GM19455 (cell line): Measurements from ENCODE around the gene SUPT4H1.
A peak's percentile ranks its signal among the peaks of the same experiment; 100 is the strongest.

Experiments used
- ATAC-seq: cut with Tn5 transposase; IDR thresholded peaks from one replicate; pipeline ENCODE4 v1.9.1; 2021; ENCODE audit not compliant: unreplicated experiment

Gene SUPT4H1

DNA sequence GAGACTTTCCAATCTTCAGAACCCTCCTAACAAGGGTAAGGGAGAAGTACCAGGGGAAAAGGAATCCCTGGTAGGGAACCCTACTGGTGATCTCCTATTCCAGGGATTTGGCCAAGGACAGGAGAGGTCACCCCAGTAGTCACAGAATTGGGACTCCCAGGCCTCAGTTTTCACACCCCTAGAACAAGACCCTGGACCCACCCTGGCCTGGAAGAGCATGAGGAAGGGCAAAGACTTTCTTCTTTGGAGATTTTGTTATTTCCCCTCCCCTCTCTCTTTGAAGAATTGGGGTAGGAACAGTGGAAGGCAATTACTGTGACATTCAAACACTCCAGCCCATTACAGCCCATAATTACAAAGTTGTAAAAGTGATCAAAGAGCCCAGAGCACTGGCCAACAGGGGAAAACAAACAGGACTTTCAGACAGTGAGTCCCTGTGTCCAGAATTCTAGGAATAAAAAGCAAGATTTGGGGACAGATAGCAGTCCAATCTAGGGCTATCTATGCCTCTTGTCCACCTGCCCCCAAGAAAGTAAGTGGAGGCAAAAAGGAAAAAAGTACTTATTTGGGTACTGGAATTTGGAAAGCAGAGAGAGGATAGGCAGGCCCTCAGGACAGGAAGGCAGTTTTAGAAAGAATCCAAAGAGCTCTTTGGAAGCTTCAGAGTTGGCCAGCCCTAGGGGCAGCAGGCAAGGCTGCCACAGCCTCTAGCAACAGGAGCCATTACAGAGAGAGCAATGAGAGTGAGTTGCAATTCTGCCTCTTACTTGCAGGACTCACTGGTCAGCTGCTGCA lies 13.4 kb upstream of the SUPT4H1 start:
- no peak for ATAC-seq

DNA sequence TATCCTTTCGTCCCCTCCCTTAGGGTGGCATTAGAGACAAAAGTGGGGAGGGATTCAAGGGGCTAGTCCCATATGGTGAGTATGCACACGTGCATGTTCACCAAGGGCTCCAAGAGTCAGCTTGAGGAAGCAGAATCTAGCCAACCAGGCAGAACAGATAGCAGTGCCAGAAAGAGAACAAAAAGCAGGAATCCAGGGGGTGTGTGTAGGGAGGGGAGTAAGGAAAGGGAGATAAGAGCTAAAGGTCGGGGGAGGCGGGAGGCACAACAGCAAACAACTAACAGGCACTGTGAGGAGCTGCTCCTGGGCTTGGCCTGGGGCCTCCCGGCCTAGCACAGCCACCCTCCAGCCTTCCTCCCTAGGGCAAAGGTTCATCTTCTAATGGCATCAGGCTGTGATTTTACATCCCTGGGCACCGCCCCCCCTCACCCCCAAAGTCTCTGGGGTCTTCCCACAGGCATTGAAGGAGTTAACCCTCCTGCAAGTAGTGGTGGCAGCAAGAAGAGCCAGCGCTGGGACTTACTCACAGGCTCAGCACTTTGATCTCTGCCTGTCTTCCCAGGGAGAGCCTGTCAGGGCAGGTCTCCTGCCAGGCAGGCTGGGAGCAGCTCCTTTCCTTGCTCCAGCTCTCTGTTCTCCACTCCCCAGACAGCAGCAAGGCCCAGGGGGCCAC lies 12.4 kb upstream of the SUPT4H1 start:
- ATAC-seq: no peak

DNA sequence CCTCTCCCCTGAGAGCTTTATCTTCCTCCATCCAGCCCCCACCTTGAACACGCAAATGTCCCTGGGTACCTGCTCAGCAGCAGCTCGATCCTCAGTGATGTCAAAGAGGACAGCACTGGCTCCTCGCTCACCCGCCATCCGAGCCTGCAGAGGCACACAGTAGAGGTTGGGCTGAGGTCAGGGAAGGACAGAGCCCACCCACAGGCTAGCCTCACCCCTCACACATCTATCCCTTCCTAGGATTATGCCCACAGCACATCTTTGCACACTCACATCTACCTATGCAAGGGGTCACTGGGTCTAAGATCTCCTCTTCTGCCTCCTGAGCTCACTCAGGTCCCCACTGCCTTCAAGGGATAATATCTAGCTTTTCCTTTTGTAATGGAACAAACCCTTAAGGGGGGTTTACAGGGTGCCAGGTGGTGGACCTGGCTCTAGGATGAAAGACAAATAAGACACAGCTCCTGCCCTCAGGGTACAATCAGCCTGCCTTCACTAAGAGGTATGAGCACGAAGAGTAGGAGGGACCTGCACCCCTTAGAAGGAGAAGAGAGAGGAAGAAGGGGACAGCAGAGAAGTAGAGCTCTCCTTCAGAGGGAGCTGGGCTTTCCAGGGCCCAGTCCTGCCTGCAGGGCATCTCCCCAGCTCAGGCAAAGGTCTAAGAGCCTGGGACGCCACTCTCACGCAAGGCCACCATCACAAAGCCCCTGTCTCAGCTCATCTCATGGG lies 11.6 kb upstream of the SUPT4H1 start:
- ATAC-seq: no peak

DNA sequence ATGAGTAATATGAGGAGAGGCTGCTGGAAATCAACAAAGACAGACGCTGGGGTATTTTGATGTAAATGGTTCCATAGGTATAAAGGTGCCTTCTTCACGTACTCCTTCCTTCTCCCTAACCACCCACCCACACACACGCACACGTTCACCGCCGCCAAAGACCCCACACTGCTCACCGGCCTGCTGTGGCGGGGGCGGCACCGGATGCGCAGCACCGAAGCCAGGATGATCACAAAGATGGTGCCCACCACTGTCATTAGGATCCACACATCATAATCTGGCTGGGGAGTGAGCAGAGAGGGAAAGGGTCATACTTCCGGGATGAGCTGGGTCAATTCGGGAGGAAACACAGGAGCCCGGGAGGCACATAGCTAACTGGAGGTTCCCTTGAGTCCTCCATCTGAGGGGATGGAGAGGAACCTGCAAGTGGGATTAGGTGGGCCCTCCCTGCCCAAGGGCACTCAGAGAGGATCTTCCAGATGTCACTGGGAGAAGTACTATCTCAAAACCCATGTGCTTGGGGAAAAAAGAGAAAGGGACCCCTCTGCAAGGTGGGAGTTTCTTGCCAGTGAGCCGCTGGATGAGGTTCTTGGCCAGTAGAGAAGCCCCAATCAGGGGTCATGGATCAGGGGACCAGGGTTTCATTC lies 10.5 kb upstream of the SUPT4H1 start:
- no peak for ATAC-seq

DNA sequence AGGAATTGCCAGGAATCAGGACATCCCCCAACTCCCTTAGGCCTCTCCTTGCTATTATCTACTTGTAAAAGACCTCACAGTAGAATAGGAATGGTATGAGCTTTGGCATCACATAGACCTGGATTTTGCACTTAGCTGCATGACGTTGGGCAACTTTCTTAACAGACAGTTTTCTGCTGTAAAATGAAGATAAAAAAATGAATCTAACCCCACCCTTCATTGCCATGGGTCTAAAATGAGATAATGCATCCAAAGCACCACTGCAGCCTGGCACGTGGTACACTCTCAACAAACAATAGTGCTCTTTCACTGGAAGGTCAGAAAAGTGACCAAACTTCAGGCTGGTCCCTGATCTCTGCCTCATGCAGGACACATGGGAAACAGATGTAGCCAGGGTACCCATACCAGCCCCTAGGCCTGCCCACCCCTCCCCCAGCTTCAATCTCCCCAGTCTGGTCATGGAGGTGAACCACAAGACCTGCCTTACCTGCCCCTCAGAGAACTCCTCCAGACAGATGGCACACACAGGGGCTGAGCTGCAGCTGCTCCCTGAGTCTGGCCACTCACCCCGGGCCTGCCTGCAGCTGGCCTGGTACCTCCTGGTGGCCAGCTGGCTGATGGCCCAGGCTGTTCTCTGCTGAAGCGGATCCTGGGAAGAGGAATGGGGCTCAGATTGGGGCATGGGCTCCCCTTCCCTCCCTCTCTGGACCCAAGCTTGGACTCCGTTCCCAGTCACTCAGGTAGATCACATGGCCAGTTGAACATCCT lies 8.5 kb upstream of the SUPT4H1 start:
- no peak for ATAC-seq

DNA sequence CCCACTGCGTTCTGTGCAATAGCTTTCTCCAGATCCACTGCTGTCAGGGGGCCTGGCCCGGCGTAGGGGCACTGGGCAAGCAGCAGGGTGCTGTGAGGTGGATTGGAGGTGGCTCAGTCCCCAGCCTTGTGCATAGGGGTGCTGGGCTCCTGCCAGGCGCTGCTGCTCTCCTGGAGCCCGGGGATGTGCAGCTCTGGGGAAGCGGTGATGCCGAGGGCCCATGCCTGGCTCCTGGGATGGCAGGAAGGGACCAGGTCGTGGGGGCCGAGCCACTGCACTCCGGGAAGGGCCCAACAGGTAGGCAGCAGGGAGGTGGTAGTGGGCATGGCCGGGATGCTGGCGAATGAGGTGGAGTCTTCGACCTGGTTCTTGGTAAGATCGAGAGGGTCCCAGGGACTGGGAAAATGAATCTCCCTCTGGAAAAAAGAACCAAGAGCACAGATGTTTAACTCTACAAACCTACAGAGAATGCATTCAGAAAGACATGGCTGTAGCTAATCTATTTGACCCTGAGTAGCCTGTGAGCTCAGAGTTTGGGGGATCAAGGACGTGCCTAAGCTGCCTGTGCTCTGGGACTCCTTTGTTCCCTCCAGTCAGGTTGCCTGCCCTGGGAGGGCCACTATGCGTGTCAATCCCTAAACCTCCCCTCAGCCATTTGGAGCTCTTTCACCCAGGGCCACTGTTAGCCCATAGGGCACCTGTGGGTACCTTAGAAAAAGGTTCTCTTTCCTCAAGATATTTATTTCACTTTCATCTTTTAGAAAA lies 6.6 kb upstream of the SUPT4H1 start:
- no peak for ATAC-seq

DNA sequence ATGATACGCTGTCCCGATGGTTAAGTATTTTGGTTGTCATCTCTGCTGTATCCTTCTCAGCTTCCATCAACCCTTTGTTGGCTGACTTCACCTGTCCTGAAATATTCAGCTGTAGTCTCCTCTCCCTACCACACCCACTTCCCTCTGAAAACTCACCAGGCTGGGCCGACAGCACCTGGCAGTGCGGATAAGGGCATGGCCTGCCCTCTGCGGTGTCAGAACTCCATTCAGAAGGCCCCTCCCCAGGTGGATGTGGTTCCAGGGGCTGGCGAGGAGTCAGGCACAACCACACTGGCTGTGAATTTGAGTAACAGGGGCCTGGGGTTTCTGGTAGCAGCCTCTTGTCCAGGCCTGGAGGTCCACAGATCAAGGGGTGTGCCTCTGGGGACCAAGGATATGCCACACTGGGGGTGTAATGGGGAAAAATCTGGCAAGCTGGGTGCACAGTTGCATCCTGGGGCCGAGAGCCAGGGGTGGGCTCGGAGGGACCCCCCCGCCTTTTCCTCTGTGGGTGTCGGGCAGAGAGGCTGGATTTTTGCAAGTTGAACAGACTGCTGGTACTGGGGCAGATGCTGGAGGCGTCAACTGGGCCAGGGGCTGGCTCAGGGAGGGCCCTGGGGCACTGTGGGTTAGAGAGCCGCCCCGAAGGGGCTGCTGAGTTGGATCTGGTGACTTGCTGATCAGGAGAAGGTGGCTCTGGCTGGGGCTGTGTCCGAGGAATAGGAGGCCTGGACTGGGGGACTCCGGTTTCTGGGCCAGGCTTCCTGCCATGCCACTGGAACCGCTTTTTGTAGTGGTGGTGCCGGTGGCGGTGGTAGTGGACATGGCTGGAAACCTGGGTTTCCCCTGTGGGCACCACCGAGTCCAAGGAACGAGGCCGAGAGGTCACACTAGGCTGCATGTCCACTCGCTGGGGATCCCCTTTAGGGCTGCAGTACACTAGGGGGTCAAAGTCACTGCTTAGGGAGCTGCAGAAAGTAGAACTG lies 5.6 kb upstream of the SUPT4H1 start:
- no peak for ATAC-seq

DNA sequence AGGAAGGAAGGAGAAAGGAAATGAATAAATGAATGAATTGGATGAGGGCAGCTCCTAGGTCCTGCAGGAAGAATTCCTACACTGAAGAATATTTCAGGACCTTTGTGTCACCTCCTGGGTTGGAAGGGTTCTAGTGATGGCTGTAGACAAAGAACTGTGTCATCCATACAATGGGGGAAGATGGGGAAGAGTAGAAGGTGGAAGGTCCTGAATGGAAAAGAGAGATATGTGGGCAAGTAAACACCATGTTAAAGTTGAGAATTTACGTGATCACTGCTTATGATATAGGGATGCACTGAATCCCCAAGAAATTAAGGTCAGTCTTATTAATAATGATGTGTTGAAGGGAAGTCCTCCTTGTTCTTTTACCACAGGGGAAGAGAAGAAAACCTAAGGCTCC lies 4.2 kb upstream of the SUPT4H1 start:
- ATAC-seq: no peak

DNA sequence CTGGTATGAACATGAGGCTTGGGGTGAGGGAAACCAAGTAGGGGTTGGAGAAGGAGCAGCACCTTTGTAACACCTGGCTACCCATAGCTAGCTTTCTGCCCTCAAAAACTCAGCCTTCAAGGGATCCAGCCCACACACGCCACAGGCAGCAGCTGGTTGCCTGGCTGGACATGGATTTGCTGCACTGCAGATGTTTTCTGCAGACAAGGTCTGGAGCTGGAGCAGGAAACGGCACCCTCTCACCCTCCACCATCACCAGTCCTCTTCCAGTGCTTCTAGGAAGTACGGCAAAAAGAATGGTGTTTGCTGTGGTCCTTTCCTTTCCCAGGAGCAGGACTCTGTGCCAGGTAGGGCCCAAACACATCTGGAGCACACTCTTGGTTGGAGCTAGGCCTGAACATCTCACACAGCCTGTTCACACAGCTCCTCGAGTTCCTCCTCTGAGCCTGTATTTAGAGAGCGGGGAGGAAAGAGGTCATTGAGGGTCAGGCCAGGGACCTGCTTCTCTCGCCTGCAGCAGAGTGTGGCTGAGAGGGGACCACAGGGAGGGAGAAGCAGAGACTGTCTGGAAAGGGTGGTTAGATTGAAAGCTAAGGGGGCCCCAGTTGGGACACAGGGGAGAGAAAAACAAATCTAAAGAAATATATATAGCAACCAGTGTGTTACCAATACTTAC lies 2.7 kb upstream of the SUPT4H1 start:
- no peak for ATAC-seq

DNA sequence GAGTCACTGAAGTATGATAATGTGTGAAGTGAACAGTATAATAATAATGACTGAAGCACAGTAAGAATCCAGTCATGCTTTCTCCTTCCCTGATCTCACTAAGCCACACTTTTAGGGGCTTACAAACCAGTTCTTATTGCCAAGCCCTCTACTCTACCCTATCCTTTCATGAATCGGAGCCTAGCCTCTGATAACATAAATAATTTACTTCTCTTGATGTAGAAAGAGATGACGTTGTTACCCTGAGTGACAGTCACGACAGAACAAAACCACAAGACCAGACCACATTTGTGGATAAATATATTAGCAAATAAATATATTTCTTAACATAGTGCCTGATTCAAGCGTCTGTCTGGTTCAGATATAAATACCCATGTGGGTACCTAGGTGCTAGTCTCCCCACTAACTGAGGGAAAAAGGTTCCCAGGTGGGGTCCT lies 1.4 kb upstream of the SUPT4H1 start:
- ATAC-seq: no peak

DNA sequence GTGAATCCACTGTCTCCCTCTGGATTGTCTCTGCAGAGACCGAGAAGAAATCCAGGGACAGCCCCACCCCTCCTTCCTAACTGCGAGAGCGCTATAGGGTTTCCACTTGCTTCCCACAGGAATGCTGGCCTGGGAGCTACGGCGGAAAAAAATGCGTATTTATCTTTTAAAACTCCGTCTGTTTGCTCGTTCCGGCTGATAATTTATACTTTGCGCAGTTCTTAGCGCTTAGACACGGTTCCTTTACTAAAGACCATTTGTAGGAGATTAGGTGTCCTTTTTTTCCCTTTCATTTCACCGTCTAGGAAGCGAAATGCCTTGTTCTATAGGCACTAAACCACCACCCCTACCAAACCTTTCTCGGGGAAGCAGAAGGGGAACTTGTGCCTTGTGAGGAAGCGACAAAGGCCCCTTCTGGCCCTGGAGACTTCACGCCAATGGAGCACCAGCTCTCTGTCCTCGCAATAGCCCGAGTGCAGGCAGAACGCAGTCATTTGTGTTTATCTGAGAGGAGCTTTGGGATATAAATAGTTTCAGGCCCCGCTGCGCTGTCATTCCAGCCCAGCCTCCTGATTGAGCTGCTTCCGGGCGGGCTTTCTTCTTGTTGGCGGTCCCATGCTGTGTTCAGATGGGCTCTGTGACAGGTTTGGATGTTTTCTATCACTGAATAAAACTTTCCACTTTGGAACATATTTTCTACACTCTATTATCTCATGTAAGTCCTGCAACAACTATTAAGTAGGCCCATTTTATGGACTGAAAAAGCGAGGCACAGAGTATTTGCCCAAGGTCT lies 791 bp upstream of the SUPT4H1 start:
- ATAC-seq: peak; percentile 2

DNA sequence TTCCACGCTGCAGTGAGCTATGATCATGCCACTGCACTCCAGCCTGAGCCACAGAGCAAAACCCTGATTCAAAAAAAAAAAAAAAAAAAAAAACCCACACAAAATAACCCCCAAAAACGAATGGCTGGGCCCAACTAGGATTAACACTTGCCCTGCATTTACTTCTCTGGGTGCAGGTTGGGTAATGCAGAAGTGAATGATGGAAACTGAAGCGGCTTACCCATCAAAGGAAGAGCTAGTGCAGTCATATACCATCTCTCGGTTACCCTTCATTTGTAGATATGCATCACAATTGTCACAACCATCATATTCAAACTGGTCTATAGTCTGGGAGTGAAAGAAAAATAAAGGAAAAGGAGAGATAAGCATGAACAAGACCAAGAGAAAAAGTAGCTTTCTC lies 819 bp downstream of the SUPT4H1 start:
- ATAC-seq: no peak

DNA sequence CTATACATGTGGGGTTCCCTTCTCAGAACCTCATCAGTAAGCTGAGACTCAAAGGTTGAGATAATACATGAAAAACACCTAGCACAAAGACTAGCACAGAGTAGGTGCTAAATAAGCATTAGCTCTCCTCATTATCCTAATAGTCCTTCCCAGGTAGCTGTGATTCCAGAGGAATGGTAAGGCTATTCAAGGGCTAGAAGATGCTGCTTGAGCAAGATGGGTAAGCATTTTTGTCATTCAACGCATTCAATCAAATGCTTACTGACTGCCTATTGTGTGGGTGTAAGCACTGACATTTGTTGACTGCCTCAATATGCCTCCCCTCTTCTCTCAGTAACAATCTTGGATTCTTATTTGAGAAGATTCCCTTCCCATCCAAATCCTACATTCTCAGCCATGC lies 4.0 kb downstream of the SUPT4H1 start:
- ATAC-seq: no peak

DNA sequence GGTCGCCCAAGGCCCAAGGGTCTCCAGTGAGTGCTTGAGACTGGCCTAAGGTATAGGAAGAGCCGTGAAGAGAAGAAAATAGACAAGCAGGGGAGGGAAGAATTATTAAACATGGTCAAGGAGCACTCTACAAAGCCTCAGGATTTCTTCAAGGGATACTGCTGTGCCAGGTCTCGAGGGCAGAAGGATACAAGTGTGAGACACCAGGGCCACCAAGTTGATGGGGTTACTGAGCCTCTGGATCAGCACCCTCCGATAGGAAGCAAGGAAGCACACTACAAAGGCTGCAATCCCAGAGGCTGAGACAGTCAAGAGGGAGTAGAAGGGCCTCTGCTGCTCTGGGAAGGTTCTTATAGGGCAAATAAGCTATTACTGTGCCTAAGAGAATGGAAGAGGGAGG lies 6.5 kb downstream of the SUPT4H1 start:
- no peak for ATAC-seq

DNA sequence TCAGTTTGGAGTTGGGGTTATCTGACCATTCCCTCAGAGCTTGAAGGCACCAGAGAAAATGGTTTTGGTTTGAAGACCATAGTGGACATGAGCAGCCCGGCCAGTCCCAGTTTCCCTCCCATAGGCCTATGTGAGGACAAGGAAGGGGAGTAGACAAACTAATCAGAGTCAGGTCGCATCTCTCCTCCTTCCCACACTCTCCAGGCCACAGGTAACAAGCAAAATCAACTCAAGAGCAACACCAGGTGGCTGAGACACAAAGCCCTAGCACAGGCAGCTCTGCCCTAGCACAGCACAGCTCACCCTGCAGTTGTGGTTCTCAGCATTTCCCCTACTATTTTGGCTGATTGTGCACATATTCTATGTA lies 7.2 kb downstream of the SUPT4H1 start:
- peak; percentile 48 for ATAC-seq

DNA sequence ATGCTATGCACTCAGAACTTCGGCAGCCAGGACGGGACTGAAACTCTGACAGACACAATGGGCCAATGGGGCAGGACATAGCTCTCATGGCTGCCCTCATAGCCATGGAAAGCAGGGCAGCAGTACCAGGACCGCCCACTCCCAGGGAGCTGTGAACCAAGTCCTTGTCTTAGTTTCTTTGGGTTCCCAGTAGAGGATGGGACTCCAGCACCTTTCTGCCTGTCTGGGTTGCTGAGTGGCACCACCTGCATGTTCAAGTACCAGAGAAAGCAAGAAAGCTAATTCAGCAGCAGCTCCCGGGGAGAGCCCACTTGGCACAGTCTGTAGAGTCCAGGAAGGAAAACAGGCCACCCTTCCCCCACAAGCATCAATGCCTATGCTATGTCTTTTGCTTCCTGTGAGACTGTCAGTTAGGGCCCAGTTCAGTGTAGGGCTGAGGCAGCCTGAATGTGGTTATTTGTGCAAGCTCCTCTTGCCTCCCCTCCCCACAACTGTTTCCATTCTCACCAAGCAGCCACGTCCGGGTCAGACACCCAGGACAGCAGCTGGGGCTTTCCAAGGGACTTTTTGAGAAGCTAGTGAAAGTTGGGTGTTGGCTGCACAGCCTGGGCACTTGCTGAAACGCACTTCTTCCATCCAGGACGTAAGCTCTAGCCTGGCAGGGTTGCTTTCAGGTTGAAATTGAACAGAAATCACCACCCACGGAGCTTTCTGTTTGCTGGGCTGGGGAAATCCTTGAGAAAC lies 7.8 kb downstream of the SUPT4H1 start:
- ATAC-seq: peak; percentile 79

DNA sequence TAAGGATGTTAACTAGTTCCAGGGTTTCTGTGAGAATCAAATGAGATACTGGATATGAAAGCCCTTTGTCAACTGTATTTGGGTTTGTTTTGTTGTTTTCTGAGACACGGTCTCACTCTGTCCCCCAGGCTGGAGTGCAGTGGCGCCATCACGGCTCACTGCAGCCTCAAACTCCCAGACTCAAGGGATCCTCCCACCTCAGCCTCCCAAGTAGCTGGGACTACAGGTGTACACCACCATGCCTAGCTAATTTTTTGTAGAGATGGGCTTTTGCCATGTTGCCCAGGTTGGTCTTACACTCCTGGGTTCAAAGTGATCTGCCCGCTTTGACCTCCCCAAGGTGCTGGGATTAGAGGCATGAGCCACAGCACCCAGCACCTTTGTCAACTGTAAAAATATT lies 8.9 kb downstream of the SUPT4H1 start:
- no peak for ATAC-seq
